Coronary artery (tissue), 2 donors: ENCODE data around the gene SLC22A23.

Experiments used
- DNase-seq: peaks from one replicate; pipeline ENCODE4 v3.0.0-alpha.2; 2017; ENCODE audit warnings: low spot score
- H3K27ac ChIP-seq, 2 donors: fragments of 200-600 bp; sonication (generic); one replicate each; pipeline ENCODE4 v1.5.1; 2016 to 2019
- H3K4me3 ChIP-seq: fragments of 200-600 bp; sonication (generic); 2 replicates; pipeline ENCODE4 v1.5.1; 2016; ENCODE audit warnings: mild to moderate bottlenecking, moderate library complexity
- TF ChIP-seq, protein P1 (sequence below): fragments of 200-600 bp; sonication (generic); IDR thresholded peaks from one replicate; pipeline ENCODE4 v1.5.1; 2019; ENCODE audit warnings: antibody characterized with exemption

Gene SLC22A23

DNA sequence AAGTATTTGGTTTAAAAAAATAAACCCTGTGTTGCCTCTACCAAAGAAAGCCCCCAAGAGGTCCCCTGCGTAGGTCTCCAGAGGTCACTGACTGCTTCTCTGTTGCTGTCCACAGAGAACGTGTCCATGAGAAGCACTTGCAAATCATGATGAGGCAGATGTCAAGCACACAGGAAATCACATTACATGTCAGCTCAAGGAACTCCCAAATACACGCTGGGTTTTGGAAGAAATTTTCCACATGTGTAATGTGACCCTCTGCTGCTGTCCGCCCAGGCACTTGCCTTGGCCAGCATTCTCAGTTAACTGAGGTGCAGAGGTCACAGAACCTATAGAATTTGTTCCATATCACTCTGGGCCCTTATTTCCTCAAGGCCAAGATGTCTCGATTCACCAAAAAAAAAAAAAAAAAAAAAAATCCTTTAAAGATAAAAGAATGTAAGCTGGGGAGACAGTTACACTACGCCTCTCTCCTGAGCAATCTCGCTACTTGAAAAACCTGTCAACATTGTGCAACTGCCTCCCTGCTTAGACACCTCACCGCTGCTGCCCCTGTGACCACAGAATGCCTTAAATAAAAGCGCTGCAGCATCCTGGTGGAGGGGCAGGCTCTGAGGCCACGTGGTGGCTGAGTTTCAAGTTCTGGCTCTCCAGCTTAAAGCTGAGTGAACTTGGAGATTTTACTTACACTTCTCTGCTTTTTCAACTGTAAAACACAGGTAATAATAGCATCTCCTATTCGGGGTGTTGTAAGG, 42.3 kb downstream of the SLC22A23 start:
- TF ChIP-seq, protein P1, sequence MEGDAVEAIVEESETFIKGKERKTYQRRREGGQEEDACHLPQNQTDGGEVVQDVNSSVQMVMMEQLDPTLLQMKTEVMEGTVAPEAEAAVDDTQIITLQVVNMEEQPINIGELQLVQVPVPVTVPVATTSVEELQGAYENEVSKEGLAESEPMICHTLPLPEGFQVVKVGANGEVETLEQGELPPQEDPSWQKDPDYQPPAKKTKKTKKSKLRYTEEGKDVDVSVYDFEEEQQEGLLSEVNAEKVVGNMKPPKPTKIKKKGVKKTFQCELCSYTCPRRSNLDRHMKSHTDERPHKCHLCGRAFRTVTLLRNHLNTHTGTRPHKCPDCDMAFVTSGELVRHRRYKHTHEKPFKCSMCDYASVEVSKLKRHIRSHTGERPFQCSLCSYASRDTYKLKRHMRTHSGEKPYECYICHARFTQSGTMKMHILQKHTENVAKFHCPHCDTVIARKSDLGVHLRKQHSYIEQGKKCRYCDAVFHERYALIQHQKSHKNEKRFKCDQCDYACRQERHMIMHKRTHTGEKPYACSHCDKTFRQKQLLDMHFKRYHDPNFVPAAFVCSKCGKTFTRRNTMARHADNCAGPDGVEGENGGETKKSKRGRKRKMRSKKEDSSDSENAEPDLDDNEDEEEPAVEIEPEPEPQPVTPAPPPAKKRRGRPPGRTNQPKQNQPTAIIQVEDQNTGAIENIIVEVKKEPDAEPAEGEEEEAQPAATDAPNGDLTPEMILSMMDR, result no peak
- DNase-seq, result no peak
- H3K4me3 ChIP-seq, result no peak overlapping the region
- no peak overlapping the region for H3K27ac ChIP-seq

- TF ChIP-seq, protein P1, result no peak
- H3K27ac ChIP-seq, result no peak overlapping the region
- no peak overlapping the region for H3K4me3 ChIP-seq
- no peak for DNase-seq
These were observed 43.3 kb downstream of the SLC22A23 start for GRCh38 chr6:3413592-3413991.

DNA sequence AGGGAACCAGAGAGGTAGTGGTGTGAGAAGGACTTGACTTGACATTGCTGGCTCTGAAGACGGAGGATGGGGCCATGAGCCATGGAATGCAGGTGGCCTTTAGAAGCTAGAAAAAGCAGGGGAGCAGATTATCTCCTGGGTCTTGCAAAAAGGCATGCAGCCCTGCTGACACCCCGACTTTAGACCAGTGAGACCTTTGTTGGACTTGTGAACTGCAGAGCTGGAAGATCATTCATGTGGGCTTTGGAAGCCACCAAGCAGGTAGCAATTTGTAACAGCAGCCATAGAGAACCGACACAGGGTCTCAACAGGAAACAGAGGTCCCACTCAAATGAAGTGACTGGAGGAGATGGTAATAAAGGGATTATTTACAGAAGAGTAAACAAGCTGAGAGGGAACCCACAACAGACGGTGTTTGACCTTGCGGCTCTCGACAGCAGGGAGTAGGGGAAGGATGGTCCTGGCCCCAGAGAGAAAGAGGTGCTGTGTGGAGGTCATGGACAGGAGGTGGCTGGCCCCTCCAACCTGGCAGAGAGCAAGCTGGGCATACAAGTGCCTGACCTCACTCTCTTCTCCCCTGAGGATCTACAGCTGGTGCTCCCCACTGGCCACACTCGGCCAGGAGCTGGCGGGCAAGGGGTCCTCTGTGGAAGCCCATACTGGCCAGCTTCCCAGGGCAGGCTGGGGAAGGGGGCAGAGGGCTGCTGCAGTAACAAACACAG, 43.9 kb downstream of the SLC22A23 start:
- no peak overlapping the region for H3K4me3 ChIP-seq
- TF ChIP-seq, protein P1, result no peak
- no peak for DNase-seq
- no peak overlapping the region for H3K27ac ChIP-seq

DNA sequence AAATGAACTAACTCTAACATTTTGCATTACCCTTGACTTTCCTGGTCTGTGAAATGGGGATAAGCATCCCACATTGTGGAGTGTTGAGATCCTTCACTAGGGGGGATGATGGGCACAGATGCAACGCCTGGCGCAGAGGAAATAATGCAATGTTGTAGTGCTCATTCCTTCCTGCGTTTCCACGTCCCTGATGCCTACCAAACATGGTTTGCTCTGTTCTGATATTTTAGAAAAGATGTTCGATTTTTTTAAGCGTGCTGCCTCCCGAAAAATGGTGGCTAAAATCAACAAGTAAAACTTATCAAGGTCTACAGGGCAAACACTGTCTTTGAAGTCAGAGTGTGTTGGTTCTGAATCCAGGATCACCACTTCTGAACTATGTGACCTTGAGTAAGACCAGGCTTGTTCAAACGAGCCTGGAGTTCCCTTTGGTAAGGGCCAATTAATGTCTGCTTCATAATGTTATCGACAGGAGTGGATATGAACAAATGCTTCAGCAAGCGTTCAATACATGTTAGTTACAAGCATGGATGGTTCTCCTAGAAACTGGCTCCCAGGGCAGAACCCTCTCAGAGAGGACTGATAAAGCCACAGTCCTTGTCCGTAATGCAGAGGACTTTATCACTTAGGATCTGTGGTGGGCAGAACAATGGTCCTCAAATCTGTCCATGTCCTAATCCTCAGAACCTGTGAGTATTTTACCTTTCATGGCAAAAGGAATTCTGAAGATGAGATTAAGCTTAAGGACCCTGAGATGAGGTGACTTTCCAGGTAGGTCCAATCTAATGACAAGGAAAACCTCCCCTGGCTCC, 44.7 kb downstream of the SLC22A23 start:
- no peak for DNase-seq
- Histone ChIP-seq H3K4me3 (no peak overlapping the region), H3K27ac (no peak overlapping the region)
- TF ChIP-seq, protein P1, result no peak

GRCh38 chr6:3410385-3411360, 46.2 kb downstream of the SLC22A23 start:
- no peak overlapping the region for H3K4me3 ChIP-seq
- TF ChIP-seq, protein P1, result peak; percentile 55
- DNase-seq, result no peak
- no peak overlapping the region for H3K27ac ChIP-seq

DNA sequence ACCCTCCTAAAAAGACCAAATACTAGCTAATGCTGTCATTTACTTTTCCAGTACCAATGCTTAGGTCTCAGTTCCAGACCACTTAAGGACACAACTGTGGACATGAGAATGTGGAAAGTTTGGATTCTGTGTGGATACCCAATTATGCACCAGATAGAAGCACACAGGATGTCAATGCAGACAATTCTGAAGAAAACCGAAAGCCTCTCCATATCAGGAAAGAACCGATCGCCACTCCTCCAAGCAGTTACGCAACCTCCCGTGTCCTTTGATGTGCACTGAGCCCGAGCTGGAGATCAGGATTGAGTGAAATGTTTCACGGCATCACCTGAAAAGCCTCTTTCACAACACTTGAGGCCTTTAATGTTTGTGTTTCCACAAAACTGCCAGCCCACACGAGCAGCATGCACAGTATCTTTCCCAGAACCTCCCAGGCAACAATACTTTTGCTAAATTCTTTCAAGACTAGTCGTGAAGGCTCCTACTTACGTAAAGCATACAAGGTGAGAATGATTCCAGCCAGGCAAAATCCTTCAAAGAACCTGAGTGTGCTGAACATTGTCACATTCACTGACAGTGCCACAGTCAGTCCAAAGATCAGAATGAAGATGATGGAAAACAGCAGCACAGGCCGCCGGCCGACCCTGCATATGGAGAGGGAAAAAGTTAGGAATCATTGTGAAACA, 47.0 kb downstream of the SLC22A23 start:
- DNase-seq, result no peak
- no peak overlapping the region for H3K4me3 ChIP-seq
- H3K27ac ChIP-seq, result no peak overlapping the region
- TF ChIP-seq, protein P1, result no peak
